Gastroesophageal sphincter (tissue), 4 donors: Measurements from ENCODE around the gene ITGA6. TPM values are rescaled to one million over a fixed set of nuclear protein-coding genes. Genes with fewer than 3 reads are reported as not detected.

Source experiments
- ATAC-seq: fragments of 150-250 bp; one replicate; pipeline ENCODE4 v1.9.1; 2016; ENCODE audit warnings: mild to moderate bottlenecking, moderate library complexity
- H3K27ac ChIP-seq, 4 donors: fragments of 200-600 bp; sonication (generic) in 3 of 4; 1 replicate in 3 of 4; 2 replicates in 1 of 4; pipeline ENCODE4 v1.5.1; 2016 to 2019
- H3K27me3 ChIP-seq: fragments of 200-600 bp; sonication (generic); one replicate; pipeline ENCODE4 v1.5.1; 2019
- H3K36me3 ChIP-seq, 2 donors: fragments of 200-600 bp; sonication (generic); one replicate each; pipeline ENCODE4 v1.5.1; 2019; ENCODE audit warnings: control low read depth in 1 of 2
- H3K4me1 ChIP-seq, 3 donors: fragments of 200-600 bp; sonication (generic); 1 replicate in 2 of 3; 2 replicates in 1 of 3; pipeline ENCODE4 v1.5.1; 2016 to 2019; ENCODE audit warnings: control low read depth in 2 of 3
- H3K4me3 ChIP-seq, 2 donors: fragments of 200-600 bp; sonication (generic); one replicate each; pipeline ENCODE4 v1.5.1; 2019; ENCODE audit warnings: mild to moderate bottlenecking in 1 of 2, moderate library complexity in 1 of 2
- H3K9me3 ChIP-seq, 3 donors: fragments of 200-600 bp; sonication (generic); one replicate each; pipeline ENCODE4 v1.5.1; 2017 to 2019; ENCODE audit warnings: control low read depth in 2 of 3
- EP300 ChIP-seq: sonication (generic); formaldehyde crosslinking; IDR thresholded peaks from one replicate; pipeline ENCODE4 v1.6.1; 2017; ENCODE audit warnings: antibody characterized with exemption, mild to moderate bottlenecking
- POLR2A ChIP-seq, 2 donors: fragments of 450-650 bp; IDR thresholded peaks; one replicate each; pipeline ENCODE4 v1.6.1; 2017; ENCODE audit warnings: antibody characterized with exemption in 2 of 2, mild to moderate bottlenecking in 2 of 2, moderate library complexity in 1 of 2
- POLR2AphosphoS5 ChIP-seq: sonication (generic); formaldehyde crosslinking; IDR thresholded peaks from one replicate; pipeline ENCODE4 v1.6.1; 2017; ENCODE audit warnings: antibody characterized with exemption
- WGBS, 2 donors: methylation state at CpG; one replicate each; pipeline ENCODE4 v1.1.5; 2018; ENCODE audit warnings: low coverage in 1 of 2; 5-methylcytosine and 5-hydroxymethylcytosine counted together
- total RNA-seq, 4 donors: library from RNA; depleted of rRNA; stranded (reverse); fragments of >200 nt; gene quantifications; one replicate each; pipeline ENCODE4 v1.1.0, GENCODE V29; 2016
- TF ChIP-seq, protein P1 (sequence below), 4 experiments: fragments of 200-600 bp in 2 of 4; fragments of 450-650 bp in 2 of 4; sonication (generic) in 1 of 4; IDR thresholded peaks; one replicate each; pipeline ENCODE4 v1.5.1; 2017 to 2019; ENCODE audit warnings: antibody characterized with exemption in 4 of 4, mild to moderate bottlenecking in 2 of 4, moderate library complexity in 2 of 4

The ITGA6 gene
- total RNA-seq, 4 donors from 2014 or later: 32.5 to 62.2 (median 48.7) TPM

DNA sequence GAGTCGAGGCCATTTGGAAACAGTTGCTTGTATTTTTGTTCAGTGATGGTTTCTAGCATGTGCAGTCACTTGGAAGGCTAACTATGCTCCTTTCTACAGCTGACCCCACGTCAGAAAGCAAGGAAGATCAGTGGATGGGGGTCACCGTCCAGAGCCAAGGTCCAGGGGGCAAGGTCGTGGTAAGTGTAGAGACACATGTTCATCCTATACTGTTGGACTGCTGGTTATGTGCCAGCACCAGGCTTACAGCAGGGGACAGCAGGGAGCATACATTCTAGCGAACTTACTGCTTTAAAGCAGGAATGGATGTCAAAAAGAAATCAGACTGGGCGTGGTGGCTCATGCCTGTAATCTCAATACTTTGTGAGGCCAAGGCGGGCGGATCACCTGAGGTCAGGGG lies 40.0 kb downstream of the ITGA6 start:
- Histone ChIP-seq H3K9me3 (no peaks in the 10 kb centered on the region), H3K4me1 (peaks cover 0 to 19% (median 0%) of the 10 kb centered on the region in 3 donors), H3K27ac (no peak overlapping the region), H3K36me3 (no peaks in the 10 kb centered on the region), H3K4me3 (no peak overlapping the region), H3K27me3 (peaks cover 20% of the 10 kb centered on the region)
- 50 to 78% methylated on average over 1 to 6 of the region's 8 CpGs for WGBS, 2 donors
- no peak for ATAC-seq
- TF ChIP-seq, protein P1, sequence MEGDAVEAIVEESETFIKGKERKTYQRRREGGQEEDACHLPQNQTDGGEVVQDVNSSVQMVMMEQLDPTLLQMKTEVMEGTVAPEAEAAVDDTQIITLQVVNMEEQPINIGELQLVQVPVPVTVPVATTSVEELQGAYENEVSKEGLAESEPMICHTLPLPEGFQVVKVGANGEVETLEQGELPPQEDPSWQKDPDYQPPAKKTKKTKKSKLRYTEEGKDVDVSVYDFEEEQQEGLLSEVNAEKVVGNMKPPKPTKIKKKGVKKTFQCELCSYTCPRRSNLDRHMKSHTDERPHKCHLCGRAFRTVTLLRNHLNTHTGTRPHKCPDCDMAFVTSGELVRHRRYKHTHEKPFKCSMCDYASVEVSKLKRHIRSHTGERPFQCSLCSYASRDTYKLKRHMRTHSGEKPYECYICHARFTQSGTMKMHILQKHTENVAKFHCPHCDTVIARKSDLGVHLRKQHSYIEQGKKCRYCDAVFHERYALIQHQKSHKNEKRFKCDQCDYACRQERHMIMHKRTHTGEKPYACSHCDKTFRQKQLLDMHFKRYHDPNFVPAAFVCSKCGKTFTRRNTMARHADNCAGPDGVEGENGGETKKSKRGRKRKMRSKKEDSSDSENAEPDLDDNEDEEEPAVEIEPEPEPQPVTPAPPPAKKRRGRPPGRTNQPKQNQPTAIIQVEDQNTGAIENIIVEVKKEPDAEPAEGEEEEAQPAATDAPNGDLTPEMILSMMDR (IDR thresholded peaks at IDR 0.05): no peak
- no peak for TF ChIP-seq POLR2A (IDR thresholded peaks at IDR 0.05)

DNA sequence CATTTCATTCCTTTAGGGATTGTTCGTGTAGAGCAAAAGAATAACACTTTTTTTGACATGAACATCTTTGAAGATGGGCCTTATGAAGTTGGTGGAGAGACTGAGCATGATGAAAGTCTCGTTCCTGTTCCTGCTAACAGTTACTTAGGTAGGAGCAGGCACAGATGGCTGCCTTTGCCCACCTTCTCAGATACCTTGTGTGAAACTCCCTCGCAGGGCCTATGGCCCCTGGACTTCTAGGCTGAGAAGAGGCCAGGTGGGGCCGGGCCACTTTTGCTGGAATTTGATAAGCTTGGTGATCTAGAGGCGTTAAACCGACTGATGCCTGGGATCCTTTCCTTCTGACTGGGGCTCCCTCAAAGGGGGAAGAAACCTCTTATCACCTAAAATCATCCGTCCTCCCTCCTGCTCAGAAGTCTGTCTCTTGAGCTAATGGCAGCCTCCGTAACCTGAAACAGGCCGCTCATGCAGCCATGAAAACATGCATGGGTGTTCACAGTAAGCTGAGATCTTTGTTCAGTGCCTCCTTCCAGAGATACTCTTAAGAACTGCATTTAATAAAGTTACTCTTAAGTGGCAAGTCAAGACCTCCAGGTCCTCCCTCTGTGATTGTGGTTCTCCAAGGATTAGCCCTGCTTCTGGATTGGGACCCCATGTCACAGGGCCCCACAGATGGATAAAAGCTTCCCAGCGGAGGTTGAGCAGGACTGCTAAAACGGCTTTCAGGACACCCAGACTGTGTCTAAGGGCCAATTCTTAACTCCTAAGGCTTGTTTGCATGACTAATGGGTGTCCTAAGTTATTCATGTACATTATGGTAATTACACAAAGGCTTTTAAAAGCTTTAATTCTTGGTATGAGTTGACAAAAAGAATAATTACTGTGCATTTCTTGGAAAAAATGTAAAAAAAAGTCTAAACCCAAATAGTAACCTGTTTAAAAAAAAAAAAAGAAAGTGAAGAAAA lies 43.9 kb downstream of the ITGA6 start:
- TF ChIP-seq POLR2A (IDR thresholded peaks at IDR 0.05): no peak
- TF ChIP-seq EP300: no peak
- no peak for TF ChIP-seq POLR2AphosphoS5
- no peak overlapping the region for H3K4me3 ChIP-seq
- 81 to 94% methylated on average over 2 to 7 of the region's 11 CpGs for WGBS, 2 donors
- ATAC-seq: no peak
- H3K9me3 ChIP-seq: no peaks in the 10 kb centered on the region
- no peak overlapping the region for H3K27ac ChIP-seq
- H3K36me3 ChIP-seq: no peaks in the 10 kb centered on the region
- peaks cover 9% of the 10 kb centered on the region for H3K27me3 ChIP-seq
- H3K4me1 ChIP-seq: no peaks in the 10 kb centered on the region

DNA sequence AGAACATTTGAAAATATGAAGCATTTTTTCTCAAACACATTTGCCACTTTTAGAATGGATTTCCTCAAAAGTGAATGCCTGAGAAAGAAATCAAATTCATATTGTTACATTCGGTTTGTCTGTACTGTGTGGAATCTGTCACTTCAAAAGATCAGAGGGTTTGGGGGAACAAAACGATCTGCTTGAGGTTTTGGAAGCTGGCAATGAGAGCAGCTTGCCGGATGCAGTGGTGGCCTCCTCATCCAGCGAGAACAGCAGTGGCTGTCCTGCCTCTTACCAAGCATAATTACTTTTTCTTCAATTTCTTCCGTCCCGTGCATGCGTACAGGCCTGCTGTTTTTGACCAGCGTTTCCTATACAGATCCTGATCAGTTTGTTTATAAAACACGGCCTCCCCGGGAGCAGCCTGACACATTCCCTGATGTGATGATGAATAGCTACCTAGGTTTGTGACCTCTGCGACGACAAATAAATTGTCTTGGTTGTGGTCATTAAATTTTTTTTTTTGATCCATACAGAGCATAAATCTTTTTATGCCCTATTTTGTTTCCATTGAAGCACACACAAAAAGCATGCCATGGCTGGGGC lies 45.2 kb downstream of the ITGA6 start:
- H3K4me3 ChIP-seq: no peak overlapping the region
- no peaks in the 10 kb centered on the region for H3K36me3 ChIP-seq
- TF ChIP-seq EP300 (no peak), POLR2A (IDR thresholded peaks at IDR 0.05) (no peak), POLR2AphosphoS5 (no peak)
- TF ChIP-seq, protein P1 (IDR thresholded peaks at IDR 0.05): no peak
- peaks cover 9% of the 10 kb centered on the region for H3K27me3 ChIP-seq
- no peaks in the 10 kb centered on the region for H3K9me3 ChIP-seq
- ATAC-seq: no peak
- WGBS, 2 donors: 65 to 67% methylated on average over 11 to 12 of the region's 12 CpGs
- H3K27ac ChIP-seq: no peak overlapping the region
- H3K4me1 ChIP-seq: no peaks in the 10 kb centered on the region

DNA sequence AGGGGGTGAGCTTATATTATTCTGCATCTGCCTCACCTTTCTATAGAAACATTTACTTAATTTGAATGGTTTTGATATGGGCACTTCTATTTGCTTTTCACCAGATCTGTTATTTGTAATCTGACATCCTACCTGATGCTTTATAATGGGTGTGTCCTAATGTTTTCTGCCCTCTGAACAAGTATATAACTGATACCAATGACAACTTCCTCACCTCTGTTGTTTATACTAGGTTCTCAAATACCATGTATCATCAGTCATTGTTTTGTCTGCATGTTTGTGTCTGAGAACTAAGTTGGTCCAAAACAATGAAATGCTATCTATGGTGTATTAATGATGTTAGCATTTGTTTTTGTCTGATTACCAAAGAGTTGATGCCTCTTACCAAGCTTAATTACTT lies 45.8 kb downstream of the ITGA6 start:
- TF ChIP-seq POLR2AphosphoS5 (no peak), POLR2A (IDR thresholded peaks at IDR 0.05) (no peak), EP300 (no peak)
- TF ChIP-seq, protein P1 (IDR thresholded peaks at IDR 0.05): no peak
- Histone ChIP-seq H3K4me3 (no peak overlapping the region), H3K9me3 (no peaks in the 10 kb centered on the region), H3K4me1 (no peaks in the 10 kb centered on the region), H3K27ac (no peak overlapping the region), H3K36me3 (no peaks in the 10 kb centered on the region), H3K27me3 (peaks cover 9% of the 10 kb centered on the region)
- ATAC-seq: no peak

DNA sequence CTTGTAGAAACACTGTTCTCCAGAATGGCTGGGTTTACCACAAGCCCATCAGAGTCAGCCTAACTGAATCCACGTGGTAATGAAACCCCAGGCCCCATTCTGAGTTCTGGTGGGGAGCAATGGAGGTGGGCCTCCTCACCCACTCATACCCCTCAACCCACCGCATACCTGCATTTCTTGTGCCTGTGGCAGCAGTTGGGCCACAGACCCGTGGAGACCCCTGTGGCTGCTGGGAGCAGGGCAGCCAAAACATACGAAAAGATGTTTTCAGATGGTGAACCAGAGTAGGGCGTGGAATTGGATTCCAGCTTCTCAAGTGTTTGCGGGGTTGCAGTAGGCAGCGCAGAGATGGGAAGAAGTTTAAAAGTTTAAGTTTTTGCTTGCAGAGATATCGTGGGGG lies 51.0 kb downstream of the ITGA6 start:
- peaks cover 5% of the 10 kb centered on the region for H3K27me3 ChIP-seq
- no peak for ATAC-seq
- H3K27ac ChIP-seq: no peak overlapping the region
- H3K4me1 ChIP-seq: peaks cover 0 to 5% (median 0%) of the 10 kb centered on the region in 3 donors
- 82 to 100% methylated on average over 2 to 6 of the region's 8 CpGs for WGBS, 2 donors
- H3K9me3 ChIP-seq: no peaks in the 10 kb centered on the region
- no peak for TF ChIP-seq EP300
- TF ChIP-seq POLR2A (IDR thresholded peaks at IDR 0.05): no peak
- TF ChIP-seq, protein P1 (IDR thresholded peaks at IDR 0.05): no peak
- no peak for TF ChIP-seq POLR2AphosphoS5
- no peaks in the 10 kb centered on the region for H3K36me3 ChIP-seq
- no peak overlapping the region for H3K4me3 ChIP-seq
